Vagina (tissue), 2 donors: ENCODE measurements around the gene CD40LG.

Source experiments
- POLR2A ChIP-seq, 2 donors: fragments of 450-650 bp; IDR thresholded peaks; one replicate each; pipeline ENCODE4 v1.6.1; 2017; ENCODE audit warnings: antibody characterized with exemption in 2 of 2, mild to moderate bottlenecking in 2 of 2, moderate library complexity in 2 of 2
- POLR2AphosphoS5 ChIP-seq, 2 donors: sonication (generic); formaldehyde crosslinking; IDR thresholded peaks; one replicate each; pipeline ENCODE4 v1.9.0; 2017; ENCODE audit warnings: antibody characterized with exemption in 2 of 2, mild to moderate bottlenecking in 2 of 2, low read depth in 1 of 2; ENCODE audit not compliant: insufficient read depth in 1 of 2
- TF ChIP-seq, protein P1 (sequence below), 3 experiments: fragments of 450-650 bp in 2 of 3; fragments of 200-600 bp in 1 of 3; sonication (generic) in 1 of 3; IDR thresholded peaks; one replicate each; pipeline ENCODE4 v1.5.1; 2017 to 2019; ENCODE audit warnings: antibody characterized with exemption in 3 of 3, mild to moderate bottlenecking in 2 of 3, moderate library complexity in 2 of 3

DNA sequence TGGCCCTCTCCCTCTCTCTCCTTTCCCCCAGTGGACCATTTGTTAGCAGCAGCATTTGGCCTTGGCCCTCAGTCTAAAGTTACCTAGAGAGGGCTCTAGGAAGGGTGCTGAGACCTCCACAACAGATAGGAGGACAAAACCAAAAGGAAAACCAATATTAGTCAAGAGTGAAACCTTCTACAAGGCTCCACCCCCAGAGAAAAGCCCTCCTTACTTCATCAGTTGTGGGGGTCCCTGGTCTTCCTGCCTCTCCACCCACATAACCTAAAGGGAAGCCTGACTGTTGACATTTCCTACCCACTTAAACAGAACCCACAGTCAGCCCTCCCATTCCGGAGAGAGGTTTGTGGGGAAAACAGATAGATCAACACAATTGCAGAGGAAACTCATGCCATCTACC, 4.7 kb upstream of the CD40LG start:
- TF ChIP-seq POLR2AphosphoS5 (IDR thresholded peaks at IDR 0.05; ENCODE audit: insufficient read depth in 1 of 2, low read depth in 1 of 2) (no peak), POLR2A (IDR thresholded peaks at IDR 0.05) (no peak)
- TF ChIP-seq, protein P1, sequence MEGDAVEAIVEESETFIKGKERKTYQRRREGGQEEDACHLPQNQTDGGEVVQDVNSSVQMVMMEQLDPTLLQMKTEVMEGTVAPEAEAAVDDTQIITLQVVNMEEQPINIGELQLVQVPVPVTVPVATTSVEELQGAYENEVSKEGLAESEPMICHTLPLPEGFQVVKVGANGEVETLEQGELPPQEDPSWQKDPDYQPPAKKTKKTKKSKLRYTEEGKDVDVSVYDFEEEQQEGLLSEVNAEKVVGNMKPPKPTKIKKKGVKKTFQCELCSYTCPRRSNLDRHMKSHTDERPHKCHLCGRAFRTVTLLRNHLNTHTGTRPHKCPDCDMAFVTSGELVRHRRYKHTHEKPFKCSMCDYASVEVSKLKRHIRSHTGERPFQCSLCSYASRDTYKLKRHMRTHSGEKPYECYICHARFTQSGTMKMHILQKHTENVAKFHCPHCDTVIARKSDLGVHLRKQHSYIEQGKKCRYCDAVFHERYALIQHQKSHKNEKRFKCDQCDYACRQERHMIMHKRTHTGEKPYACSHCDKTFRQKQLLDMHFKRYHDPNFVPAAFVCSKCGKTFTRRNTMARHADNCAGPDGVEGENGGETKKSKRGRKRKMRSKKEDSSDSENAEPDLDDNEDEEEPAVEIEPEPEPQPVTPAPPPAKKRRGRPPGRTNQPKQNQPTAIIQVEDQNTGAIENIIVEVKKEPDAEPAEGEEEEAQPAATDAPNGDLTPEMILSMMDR (IDR thresholded peaks at IDR 0.05): no peak
